ENCODE results near the gene BTBD8. TPM values are rescaled to one million over a fixed set of nuclear protein-coding genes. Genes with fewer than 3 reads are reported as not detected.

The BTBD8 gene
- total and polyA plus RNA-seq, 12 donors: 3.5 to 14.1 (median 9.5) TPM

DNA sequence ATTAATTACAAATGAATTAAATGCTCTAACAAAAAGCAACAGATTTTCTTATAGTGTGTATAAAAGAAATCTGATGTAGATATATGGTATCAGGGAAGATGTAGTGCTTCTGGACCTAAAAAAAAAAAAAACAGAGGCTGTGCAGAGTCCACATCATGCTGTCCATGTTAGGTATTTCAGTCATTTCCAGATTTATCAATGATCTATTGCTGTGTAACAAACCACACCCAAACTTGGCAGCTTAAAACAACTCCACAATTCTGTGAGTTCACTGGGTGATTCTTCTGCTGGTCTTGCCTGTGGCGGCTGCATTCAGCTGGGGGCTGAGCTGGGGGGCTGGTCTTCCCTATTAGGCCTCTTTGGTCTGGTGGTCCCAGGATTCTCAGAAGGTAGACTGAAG lies 85.2 kb downstream of the BTBD8 start:
- no peak for DNase-seq
- no peaks in the 10 kb centered on the region for H3K27me3 ChIP-seq
- no peak overlapping the region for H3K4me3 ChIP-seq
- TF ChIP-seq POLR2A (IDR thresholded peaks at IDR 0.05): no peak
- TF ChIP-seq, protein P1, sequence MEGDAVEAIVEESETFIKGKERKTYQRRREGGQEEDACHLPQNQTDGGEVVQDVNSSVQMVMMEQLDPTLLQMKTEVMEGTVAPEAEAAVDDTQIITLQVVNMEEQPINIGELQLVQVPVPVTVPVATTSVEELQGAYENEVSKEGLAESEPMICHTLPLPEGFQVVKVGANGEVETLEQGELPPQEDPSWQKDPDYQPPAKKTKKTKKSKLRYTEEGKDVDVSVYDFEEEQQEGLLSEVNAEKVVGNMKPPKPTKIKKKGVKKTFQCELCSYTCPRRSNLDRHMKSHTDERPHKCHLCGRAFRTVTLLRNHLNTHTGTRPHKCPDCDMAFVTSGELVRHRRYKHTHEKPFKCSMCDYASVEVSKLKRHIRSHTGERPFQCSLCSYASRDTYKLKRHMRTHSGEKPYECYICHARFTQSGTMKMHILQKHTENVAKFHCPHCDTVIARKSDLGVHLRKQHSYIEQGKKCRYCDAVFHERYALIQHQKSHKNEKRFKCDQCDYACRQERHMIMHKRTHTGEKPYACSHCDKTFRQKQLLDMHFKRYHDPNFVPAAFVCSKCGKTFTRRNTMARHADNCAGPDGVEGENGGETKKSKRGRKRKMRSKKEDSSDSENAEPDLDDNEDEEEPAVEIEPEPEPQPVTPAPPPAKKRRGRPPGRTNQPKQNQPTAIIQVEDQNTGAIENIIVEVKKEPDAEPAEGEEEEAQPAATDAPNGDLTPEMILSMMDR (IDR thresholded peaks at IDR 0.05): no peak
- H3K27ac ChIP-seq: no peak overlapping the region
- no peaks in the 10 kb centered on the region for H3K9me3 ChIP-seq (replicated peaks in 1 of 3)
- peaks cover 0 to 4% of the 10 kb centered on the region in 2 donors for H3K4me1 ChIP-seq (replicated peaks in 1 of 2)
- 92 to 100% (median 98%) methylated on average over 1 of the region's 1 CpG for WGBS, 4 donors
- H3K36me3 ChIP-seq (replicated peaks in 1 of 2): no peaks in the 10 kb centered on the region
- intact Hi-C loops (cut with DNase I): no loop called here

DNA sequence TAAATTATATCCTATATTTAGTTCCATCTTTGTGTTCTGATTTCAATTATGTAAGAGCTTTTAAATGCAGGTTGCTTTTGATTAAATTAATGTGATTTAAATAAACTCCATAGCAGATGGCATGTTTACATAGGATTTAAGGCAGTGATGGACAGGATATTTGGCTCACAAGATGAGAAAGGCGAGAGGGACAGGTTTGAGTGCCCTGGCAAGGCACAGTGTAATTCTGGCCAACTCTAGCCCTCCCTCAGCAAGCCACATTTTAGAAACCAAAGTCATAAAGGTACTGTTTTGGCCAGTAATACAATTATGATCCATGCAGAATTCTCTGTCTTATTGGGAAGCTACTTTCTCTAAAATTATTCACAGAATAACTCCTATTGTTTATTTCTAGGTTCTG lies 87.0 kb downstream of the BTBD8 start:
- TF ChIP-seq POLR2A (IDR thresholded peaks at IDR 0.05): no peak
- TF ChIP-seq, protein P1 (IDR thresholded peaks at IDR 0.05): no peak
- Histone ChIP-seq H3K9me3 (replicated peaks in 1 of 3) (no peaks in the 10 kb centered on the region), H3K36me3 (replicated peaks in 1 of 2) (no peaks in the 10 kb centered on the region), H3K27ac (no peak overlapping the region), H3K4me1 (replicated peaks in 1 of 2) (peaks cover 0 to 4% of the 10 kb centered on the region in 2 donors), H3K27me3 (no peaks in the 10 kb centered on the region), H3K4me3 (no peak overlapping the region)
- DNase-seq: no peak
- 84 to 100% (median 91%) methylated on average over 1 of the region's 1 CpG for WGBS, 4 donors
- intact Hi-C loops (cut with DNase I): no loop called here

DNA sequence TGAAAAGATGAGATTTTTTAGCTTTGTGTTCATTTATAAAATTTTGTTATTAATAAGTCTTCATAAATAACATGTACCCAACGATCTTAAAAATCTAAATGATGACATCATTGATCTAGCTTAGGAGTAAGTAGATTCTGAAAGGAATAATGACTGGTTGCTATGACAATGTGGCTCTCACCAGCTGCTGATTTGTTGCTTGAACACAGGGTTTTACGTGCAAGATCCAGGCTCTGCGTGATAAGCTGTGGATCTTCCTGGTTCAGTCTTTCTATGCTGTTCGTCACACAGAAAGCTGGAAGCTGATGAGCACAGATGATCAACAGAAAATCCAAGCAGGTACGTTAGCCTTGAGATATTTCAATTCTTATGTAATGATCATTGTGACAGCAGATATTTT lies 88.5 kb downstream of the BTBD8 start:
- TF ChIP-seq, protein P1 (IDR thresholded peaks at IDR 0.05): no peak
- peak in 1 of 2 donors; percentile 29 for TF ChIP-seq POLR2A (IDR thresholded peaks at IDR 0.05)
- Histone ChIP-seq H3K36me3 (replicated peaks in 1 of 2) (no peaks in the 10 kb centered on the region), H3K27me3 (no peaks in the 10 kb centered on the region), H3K4me1 (replicated peaks in 1 of 2) (peaks cover 0 to 4% of the 10 kb centered on the region in 2 donors), H3K9me3 (replicated peaks in 1 of 3) (no peaks in the 10 kb centered on the region), H3K27ac (no peak overlapping the region), H3K4me3 (no peak overlapping the region)
- intact Hi-C loops (cut with DNase I): no loop called here
- 56 to 65% (median 61%) methylated on average over 5 of the region's 5 CpGs for WGBS, 4 donors
- peak in 2 of 7 donors; percentile 21 to 85 for DNase-seq

DNA sequence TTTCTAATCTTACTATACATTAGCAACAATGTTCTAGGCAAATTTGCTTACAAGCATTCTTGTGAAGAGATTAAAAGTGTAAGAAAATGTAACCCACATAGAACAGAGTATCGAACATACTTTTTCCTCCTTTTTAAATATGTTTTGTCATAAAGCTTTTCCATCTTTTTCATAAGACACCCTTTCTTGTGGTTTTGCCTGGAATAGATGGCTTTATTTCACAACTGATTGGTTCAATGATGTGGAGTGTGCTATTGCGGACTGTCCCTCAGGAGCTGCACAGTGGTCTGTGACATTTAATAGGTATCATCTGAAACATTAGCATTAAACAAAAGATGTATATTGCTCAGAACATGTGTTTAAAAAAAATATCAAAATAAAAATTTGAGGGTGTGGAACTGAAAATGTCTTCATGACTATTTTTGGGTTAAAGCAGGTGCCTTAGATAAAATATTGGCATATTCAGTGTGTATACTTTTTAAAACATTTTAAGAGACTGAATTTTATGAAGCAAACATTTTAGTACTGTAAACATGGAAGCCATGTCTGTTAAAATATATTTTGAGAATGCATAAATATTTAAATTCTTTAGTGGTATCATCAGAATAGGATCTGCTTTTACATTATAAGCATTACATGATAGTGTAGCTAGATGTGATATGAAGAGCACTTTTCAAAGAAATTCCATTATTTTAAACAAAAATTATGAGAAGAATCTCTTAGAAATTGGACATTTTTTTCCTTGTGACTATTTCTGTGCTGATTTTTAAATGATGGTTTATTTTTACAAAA lies 89.3 kb downstream of the BTBD8 start:
- intact Hi-C loops (cut with DNase I): no loop called here
- WGBS, 4 donors: 88 to 99% (median 92%) methylated on average over 2 of the region's 2 CpGs
- H3K36me3 ChIP-seq (replicated peaks in 1 of 2): no peaks in the 10 kb centered on the region

More for the DNA sequence above, 89.3 kb downstream of the BTBD8 start:
- H3K4me1 ChIP-seq (replicated peaks in 1 of 2): peaks cover 0 to 4% of the 10 kb centered on the region in 2 donors
- DNase-seq: no peak
- no peaks in the 10 kb centered on the region for H3K27me3 ChIP-seq
- H3K9me3 ChIP-seq (replicated peaks in 1 of 3): no peaks in the 10 kb centered on the region
- H3K4me3 ChIP-seq: no peak overlapping the region
- TF ChIP-seq, protein P1 (IDR thresholded peaks at IDR 0.05): no peak
- TF ChIP-seq POLR2A (IDR thresholded peaks at IDR 0.05): no peak
- H3K27ac ChIP-seq: no peak overlapping the region
